HG02763 (cell line): ENCODE data around the gene CDH19.
"Not testable (repeated sequence)": the region's sequence is repeated elsewhere in the genome, so short reads cannot be mapped to it uniquely, and the experiment has no call there.

Experiments used
- ATAC-seq: cut with Tn5 transposase; IDR thresholded peaks from one replicate; pipeline ENCODE4 v1.9.1; 2021; ENCODE audit warnings: mild to moderate bottlenecking, moderate library complexity; ENCODE audit not compliant: unreplicated experiment

The CDH19 gene

DNA sequence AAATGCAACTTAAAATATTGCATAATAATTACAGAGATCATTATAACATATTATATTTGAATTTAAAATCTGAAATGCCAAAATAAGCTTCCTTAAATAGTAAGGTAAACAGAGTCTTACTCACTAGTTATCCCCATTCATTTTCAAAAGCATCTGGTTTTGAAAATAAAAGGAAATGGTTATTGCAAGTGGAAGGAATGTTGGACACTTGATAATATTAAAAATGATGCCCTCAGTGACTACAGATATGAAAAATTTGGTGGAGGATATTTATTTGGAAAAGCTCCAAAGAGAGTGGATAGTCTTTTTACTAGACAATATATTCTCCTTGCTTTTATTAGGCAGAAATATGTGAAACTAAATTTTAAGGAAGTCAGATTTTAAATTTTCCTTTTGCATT lies 39.7 kb downstream of the CDH19 start:
- no peak for ATAC-seq

DNA sequence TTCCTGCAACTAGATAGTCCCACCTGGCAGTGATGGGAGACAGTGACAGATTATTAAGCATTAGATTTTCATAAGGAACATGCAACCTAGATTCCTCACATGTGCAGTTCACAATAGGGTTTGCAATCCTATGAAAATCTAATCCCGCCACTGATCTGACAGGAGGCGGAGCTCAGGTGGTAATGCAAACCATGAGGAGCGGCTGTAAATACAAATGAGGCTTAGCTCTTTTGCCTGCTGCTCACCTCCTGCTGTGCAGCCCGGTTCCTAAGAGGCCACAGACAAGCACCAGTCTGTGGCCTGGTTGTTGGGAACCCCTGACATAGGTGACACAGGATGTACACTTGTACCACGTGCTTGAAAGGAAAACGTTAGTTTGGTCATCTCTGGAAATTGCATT lies 41.6 kb downstream of the CDH19 start:
- ATAC-seq: no peak

DNA sequence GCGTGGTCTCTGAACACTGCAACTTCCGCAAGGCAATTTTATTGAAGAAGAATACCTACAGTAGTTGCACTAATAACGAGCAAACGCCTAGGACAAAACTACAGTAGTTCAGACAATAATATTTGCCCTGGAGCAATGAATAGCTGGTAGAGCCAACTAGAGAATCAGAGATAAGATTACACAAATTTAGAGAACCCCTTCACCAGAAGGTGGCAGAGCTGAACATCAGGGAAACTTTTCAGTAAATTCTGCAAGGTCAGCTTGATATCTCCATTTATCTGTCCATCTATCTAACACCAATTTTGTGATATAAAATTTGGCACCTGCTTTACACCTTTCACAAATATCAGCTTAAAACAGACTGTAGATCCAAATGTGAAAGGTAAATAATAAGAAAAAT lies 43.8 kb downstream of the CDH19 start:
- no peak for ATAC-seq

DNA sequence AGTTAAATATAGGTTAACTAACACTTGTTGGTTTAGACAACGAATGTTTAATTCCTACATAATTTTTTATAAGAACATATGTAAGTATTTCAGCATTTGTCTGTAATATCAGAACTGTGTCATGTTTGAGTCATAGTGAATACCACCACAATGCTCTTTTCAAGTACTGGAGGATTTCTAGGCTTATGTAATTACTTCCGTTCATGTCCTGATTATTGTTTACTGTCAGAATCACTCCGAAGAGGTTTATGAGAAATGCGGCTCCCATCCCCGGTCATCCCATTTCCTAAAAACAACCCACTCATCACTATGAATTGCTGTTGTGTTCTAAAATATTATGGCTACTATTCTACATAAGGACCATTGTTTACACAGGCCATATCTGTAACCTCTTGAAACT lies 45.1 kb downstream of the CDH19 start:
- no peak for ATAC-seq

DNA sequence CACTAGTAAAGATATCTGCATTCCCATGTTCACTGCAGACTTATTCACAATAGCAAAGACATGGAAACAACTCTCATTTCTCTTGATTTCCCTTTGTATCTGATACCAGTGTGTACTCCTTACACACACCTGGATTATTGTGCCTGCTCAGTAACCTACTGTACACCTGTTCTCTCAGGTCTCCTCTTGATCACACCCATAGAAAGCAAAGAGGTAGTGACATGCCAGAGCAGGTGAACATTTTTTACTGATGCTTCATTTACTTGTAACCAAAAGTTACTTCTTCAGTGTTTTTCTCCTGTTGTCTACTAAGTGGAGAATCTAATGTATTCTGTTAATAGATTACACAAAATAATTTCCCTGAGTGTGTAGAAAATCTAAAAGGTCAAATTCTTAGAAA lies 46.8 kb downstream of the CDH19 start:
- no peak for ATAC-seq

DNA sequence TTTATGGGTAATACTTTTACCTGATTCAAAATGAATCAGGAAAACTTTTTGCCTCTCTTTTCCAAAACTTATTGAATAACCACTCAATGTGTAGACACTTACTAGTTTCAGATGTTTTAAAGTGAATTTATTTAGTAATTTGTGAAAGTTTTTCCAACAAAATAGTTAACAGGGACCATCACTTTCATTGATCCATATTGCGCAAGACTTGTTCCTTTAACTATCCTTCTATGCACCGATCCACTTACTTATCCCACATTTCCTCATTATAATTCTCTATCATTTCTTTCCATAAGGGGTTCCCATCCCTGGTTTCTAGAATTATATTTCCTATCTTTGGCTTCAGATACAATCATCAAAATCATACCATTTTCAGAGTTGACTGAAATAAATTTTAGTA lies 48.3 kb downstream of the CDH19 start:
- no peak for ATAC-seq

DNA sequence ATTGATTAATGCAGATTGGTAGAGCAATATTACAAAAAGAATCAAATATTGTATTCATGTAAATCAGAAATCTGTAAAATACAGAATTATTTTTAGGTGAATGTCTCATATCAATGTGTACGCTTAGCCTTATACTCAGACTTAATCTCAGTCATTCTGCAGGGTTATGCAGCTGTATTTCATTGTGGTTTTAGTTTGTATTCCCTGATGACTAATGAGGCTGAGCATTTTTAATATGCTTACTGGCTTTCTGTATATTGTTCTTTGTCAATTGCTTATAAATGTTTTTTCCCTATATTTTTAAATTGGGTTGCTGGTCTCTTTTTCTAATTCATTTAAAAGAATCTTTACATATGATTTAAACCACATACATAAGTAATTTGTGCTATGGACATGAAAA lies 50.1 kb downstream of the CDH19 start:
- ATAC-seq: no peak

DNA sequence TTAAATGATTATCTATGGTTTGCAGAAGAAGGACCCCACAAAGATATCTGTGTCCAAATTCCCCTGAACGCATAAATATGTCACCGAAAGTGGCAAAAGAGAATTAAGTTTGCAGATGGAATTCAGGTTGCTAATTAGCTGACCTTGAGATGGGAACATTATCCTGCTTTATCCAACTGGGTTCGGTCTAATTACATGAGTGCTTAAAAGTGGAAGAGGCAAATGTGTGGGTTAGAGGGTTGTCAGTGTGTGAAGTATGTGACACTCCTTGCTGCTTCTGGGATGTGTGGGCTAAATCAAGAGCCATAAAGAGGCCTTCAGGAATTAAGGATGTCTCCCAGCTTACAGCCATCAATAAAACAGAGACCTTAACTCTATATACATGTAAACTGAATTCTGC lies 53.5 kb downstream of the CDH19 start:
- ATAC-seq: no peak

DNA sequence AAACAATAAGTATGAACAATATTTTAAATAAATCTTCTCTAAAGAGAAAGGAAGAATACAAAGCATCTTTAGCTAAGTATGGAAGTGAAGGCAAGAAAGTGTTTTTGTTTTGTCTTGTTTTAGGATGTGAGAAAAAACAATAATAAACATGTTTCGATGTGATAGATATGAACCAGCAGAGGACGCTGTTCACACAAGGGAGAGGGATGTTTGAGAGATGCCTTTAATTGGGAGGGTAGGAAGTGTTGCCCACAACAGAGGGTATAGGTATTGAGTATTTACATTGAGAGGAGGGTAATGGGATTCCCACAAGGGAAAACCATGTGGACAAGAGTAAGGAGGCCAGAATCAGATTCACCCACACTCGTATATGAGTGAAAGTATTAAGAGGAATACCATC lies 55.1 kb downstream of the CDH19 start:
- ATAC-seq: no peak

DNA sequence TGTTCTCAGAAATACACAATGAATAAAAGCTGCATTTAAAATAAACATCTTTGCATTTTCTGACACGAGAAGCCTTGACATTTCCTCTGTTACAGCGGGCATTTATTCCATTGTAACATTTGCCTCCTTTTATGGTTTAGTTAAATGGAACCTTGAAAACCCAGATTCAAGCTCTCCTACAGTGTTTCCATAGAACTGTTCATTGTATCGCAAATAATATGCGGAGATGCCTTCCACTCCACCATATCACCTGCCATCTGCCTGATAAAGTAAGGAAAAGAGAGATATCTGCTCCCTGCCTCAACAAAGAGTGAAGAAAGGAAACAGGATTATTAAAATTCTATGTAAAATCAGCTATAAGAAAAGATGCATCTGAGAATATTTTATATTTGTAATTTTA lies 69.8 kb downstream of the CDH19 start:
- no peak for ATAC-seq

DNA sequence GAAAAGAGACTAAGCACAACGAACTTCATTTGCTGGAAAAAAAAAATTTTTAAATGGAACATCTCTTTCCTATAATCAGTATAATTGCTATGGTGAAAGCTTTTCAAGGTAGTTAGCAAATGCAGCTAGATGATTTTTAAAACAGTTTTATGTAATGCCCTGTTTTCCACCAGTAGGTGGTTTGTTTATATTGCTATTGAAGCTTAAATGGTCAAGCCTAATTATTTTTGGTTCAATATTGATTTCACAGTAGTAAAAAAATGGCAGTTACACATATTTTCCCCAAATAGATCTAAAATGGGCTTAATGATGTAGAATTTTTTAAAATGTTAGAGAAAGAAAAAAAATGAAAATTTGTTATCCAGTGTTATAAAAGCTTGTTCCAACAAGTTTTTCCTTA lies 70.2 kb downstream of the CDH19 start:
- ATAC-seq: no peak

DNA sequence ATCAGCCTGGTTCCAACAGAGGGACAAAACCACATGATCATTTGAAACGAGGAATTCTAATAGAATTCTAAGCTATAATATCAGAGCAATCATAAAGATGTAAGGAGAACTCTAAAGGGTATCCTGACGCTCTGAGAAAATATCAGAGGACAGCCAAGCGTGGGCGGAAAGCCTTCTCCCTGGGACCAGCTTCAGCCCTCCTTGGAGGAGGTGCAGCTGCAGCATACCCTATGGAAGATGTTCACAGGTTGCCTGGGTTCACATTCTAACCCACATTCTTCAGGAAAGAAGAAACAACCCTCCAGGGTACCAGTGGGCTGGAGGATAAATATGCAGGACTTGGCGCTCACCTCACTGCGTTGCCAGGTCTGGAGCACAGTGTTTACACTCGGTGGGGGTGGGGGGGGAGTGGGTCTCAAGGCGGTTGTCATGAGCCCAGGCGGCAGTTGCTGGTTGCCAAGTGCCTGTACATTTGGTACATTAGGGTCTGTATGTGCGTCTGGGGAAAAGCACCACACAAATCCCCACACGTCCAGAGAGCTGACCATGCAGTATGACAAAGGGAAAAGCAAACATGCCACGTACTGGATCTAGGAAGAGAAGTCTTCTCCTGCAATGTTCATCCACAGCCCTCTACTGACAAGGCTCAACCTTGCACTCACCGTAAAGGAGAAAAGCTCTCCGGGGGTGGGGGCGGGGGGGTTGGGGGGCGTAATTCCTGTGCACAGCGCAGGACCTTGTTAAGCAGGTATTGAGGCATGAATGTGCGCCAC lies 80.5 kb downstream of the CDH19 start:
- no peak for ATAC-seq

DNA sequence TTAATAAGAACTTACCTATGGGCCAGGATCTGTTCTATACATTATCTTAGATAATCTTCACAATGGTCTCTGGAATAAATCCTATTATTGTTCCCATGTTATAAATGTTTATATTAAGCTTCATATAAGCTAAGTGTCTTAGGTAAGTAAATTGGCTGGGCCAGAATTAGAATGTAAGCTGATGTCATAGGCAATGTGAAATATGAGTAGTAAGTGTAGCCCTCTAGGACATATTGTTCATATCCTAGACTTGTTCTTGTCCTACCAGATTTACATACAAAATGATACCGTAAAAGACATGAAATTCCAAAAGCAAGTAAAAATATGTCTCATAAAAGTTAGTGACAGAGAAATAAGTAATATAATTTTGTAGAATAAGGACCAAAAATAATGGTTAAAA lies 89.9 kb downstream of the CDH19 start:
- ATAC-seq: no peak

DNA sequence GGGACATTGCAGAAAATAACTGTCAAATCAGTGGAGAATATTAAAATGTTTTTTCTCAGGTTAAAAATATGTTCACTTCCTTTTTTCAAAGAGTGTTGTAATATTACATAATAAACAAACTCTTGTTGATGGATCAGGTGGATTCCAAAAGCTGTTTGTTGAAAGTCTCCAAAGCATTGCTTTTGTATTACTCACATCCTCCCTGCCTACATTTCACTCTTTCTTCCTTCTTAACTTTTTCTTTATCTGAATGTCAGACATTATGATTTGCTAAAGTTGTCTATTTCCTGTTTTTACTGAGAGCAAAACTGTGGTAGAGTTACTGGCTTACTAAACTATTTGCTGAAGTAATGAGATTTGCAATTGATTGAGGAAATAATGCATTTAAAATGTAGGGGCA lies 92.1 kb downstream of the CDH19 start:
- no peak for ATAC-seq

DNA sequence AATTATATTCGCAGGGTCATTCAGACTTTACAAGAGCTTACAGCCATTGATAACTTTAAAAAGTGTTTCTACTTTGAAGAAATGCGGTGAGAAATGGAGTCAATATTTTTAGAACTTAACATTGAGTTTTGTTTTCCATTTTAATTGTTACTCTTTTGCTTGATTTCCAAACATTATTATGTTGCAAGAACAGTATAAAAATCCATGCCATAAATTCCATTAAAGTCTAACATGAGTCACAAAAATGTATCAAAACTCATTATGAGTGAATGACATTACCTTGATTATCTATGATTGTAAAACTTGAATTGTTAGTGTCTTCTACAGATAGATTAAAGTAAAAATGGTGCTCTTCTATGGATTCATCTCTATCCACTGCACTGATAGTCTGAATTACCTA lies 92.6 kb downstream of the CDH19 start:
- no peak for ATAC-seq

DNA sequence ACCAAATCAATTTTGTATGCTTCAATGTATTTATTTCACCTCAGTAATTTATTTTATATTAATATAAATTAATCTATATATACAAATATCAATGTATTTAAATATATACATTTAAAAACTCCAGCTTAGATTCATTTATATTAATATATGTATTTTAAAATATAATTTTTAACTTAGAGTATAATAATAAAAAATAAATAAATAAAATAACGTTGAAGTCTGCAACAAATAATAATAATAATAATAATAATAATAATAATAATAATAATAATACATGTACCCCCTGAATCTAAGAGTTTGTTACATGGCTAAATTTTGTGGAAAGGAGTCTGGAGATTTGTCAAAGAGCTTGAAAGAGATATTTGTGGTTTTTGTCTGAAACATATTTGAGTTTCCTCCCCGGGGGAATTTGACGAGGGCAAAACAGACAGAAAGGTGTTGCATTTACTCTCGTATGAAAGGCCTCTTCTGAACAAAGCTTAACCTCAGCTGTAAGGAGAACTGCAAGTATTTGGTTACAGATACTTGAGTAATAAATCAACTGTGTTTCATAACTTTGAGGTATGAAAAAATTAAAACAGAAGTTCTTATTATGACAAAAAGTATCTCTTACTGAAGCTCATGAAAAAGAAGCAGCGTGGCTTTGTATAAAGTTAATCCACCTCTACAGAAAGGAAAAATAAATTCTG lies 93.4 kb downstream of the CDH19 start:
- ATAC-seq: no peak

DNA sequence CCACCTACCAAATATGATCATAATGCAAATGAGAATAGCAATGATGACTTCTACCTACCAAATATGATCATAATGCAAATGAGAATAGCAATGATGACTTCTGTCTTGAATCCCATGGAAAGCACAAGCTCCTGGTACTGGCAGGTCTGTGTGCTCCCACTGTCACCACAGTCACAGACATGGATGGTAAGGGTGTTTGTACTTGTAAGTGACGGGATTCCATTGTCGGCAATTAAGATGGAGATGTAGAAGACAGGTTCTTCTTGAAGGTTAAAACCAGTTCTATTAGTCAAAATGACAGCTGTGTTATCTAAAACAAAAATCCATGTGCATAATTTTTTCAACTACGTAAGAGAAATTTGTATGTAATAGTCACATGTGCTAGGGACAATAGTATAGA lies 95.0 kb downstream of the CDH19 start:
- ATAC-seq: no peak

DNA sequence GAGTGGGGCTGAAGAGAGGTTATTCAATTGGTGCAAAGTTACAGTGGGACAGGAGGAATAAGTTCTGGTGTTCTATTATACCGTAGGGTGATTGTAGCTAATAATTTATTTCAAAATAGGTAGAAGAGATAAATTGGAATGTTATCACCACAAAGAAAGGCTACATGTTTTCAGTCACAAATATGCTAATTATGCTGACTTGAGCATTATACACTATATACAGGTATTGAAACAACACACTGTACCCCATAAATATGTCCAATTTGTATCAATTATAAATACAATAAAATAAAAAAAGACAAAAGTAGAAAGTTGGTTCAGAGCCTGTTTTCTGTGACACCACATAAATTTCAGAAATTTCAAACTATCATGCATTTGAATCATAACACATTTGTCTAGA lies 97.7 kb downstream of the CDH19 start:
- ATAC-seq: no peak

DNA sequence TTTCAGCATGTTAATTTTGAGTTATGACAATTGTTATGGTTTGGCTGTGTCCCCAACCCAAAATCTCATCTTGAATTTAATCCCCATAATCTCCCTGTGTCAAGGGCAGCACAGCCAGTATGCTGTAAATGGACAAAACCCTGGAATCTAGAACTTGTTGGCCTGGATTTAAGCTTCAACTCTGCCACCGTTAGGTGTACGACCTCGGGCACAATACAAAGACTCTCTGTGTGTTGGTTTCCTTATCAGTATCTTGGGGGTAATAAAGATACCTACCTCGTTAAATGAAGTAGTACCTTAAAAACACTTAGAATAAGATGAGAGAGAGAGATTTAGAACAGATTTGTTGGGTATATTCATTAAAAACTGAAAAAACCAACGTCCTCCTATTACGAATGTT lies 106.5 kb downstream of the CDH19 start:
- ATAC-seq: no peak

DNA sequence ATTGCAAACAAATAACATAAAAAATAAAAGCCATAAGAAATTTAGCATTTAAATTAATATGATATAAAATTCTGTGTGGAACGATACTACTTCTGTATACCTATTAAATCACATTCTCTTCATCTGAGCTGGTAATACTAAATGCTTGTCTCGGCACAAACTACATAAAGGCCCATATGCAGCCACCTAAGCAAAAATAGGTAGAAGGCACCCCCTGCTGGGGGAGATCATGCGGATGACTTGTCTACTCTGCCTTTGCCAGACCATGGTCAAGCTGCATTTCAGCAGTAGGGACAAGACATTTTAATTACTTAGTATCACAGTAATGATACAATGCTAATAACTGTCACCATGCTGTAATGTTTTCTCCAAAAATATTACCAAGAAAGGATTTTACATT lies 108.0 kb downstream of the CDH19 start:
- ATAC-seq: peak; percentile 56

DNA sequence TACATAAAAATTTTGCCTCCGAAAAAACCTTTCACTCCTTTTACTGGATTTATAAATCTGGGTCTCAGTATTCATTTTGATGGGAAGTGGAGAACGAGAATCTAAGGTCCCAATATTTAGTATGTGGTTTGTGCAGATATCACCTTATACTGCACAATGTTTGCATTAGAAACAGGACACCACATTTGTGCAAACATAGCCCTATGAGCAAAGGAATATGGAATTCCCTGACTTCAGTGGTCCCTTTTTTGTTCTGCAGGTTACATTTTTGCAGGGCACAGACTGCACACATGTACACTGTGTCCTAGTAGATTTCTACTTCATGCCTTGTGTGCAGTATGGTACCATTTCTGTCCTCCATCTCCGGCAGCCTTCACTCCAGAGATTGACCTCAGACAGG lies 130.0 kb downstream of the CDH19 start:
- ATAC-seq: no peak

DNA sequence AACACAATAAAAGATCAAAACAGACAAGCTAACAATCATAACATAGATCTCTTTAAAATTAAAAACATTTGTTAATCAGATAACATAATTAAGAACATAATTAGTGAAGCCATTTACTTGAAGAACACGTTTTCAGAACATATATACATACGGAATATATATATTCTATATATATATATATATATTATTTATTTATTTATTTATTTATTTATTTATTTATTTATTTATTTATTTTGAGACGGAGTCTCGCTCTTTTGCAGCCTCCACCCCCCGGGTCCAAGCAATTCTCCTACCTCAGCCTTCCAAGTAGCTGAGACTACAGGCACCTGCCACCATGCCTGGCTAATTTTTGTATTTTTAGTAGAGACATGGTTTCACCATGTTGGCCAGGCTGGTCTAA lies 137.7 kb downstream of the CDH19 start:
- not testable (repeated sequence) for ATAC-seq

DNA sequence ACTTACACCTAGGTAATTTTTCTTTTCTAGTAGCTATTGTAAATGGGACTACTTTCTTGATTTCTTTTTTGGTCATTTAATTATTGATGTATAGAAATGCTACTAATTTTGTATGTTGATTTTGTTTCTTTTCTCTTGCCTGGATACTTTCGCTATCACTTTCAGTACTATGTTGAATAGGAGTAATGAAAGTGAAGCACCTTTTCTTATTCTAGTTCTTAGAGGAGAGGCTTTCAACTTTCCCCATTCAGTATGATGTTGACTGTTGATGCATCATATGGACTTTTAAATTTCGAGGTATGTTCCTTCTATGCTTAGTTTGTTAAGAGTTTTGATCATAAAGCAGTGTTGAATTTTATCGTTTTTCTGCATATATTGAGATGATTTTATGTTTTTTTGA lies 142.5 kb downstream of the CDH19 start:
- ATAC-seq: no peak
